Astrocyte of the spinal cord (primary cell): ENCODE results near the gene NBR1.
"Not testable (repeated sequence)": the region's sequence is repeated elsewhere in the genome, so short reads cannot be mapped to it uniquely, and the experiment has no call there.

ENCODE experiments used
- DNase-seq: peaks from one replicate; pipeline ENCODE4 v3.0.0; 2011; ENCODE audit warnings: low read depth, low spot score
- H3K4me3 ChIP-seq: 2 replicates; pipeline ENCODE4 v1.5.1; 2011; ENCODE audit warnings: low read depth, mild to moderate bottlenecking, low read length, moderate library complexity
- in situ Hi-C: cut with HindIII; loops from 2 replicates; pipeline ENCODE4 v1.10.0; 2017; ENCODE audit warnings: low sequenced_read_pairs
- TF ChIP-seq, protein P1 (sequence below): IDR thresholded peaks from 2 replicates; pipeline ENCODE4 v1.5.1; 2012; ENCODE audit warnings: low read depth, mild to moderate bottlenecking, low read length, inconsistent platforms

NBR1 gene

GRCh38 chr17:43143201-43143600 lies 27.8 kb upstream of the NBR1 start:
- TF ChIP-seq, protein P1, sequence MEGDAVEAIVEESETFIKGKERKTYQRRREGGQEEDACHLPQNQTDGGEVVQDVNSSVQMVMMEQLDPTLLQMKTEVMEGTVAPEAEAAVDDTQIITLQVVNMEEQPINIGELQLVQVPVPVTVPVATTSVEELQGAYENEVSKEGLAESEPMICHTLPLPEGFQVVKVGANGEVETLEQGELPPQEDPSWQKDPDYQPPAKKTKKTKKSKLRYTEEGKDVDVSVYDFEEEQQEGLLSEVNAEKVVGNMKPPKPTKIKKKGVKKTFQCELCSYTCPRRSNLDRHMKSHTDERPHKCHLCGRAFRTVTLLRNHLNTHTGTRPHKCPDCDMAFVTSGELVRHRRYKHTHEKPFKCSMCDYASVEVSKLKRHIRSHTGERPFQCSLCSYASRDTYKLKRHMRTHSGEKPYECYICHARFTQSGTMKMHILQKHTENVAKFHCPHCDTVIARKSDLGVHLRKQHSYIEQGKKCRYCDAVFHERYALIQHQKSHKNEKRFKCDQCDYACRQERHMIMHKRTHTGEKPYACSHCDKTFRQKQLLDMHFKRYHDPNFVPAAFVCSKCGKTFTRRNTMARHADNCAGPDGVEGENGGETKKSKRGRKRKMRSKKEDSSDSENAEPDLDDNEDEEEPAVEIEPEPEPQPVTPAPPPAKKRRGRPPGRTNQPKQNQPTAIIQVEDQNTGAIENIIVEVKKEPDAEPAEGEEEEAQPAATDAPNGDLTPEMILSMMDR = no peak
- no peak overlapping the region for H3K4me3 ChIP-seq
- no peak for DNase-seq
- in situ Hi-C loops = no loop called here

- no peak for DNase-seq
- H3K4me3 ChIP-seq = no peak overlapping the region
- in situ Hi-C loops = no loop called here
- TF ChIP-seq, protein P1 = no peak
Observed at GRCh38 chr17:43146649-43147048, 24.4 kb upstream of the NBR1 start.

DNA sequence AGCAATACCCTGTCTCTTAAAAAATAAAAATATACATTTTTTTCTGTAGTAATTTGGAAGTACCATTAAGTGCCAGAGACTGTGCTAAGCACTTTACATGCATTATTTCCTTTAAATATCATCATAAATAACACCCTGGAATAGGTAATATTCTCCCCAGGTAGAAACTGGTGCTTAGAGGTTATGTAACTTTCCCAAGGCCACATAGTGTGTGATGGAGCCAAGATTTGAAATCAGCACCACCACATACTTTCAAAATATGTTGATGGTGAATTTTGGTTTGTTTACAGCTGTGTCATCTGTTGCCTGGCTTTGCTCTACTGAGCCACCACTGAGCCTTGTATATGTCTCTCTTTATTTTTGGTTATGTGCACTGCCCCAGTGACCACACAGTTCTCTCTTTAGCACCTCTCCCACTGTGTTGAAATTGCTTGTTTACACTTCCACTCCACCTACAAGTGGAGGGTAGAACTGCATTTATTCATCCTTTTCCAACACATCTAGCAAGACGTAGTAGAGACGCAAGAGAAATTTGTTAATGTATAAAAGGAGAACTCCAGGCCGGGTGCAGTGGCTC lies 19.0 kb upstream of the NBR1 start:
- in situ Hi-C loops = no loop called here
- TF ChIP-seq, protein P1 = no peak
- DNase-seq = no peak
- H3K4me3 ChIP-seq = no peak overlapping the region

DNA sequence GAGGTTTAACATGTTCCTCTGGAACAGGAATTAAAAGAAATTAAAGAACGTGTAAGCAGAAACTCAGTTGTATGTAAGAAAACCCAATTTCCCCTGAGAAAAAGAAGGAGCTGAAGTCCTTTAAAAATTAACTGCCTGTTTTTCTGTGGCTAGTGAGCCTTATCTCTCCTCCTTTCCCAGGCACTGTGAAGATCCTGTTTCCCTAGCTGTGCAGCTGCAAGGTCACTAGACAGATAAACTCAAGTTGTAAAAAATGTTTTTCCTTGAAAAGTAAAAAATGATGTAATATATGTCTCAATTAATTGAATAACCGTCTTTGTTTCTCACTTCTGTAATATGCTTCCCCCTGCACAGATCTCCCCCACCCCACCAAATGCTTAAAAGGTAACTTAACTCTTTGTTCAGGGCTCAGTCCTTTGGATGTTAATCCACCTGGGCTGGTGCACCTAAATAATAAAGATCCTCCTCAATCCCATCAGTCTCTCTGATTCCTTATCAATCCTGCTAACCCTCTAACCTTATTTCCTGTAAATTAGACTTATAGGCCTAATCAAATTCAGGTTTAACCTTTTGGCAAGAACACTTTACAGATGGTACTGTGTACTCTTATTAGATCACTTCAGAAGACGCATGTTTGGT lies 17.7 kb upstream of the NBR1 start:
- in situ Hi-C loops, H3K4me3 ChIP-seq, DNase-seq: not testable (repeated sequence)

GRCh38 chr17:43155666-43156065 lies 15.3 kb upstream of the NBR1 start:
- no peak overlapping the region for H3K4me3 ChIP-seq
- in situ Hi-C loops = no loop called here
- TF ChIP-seq, protein P1 = no peak
- DNase-seq = no peak

DNA sequence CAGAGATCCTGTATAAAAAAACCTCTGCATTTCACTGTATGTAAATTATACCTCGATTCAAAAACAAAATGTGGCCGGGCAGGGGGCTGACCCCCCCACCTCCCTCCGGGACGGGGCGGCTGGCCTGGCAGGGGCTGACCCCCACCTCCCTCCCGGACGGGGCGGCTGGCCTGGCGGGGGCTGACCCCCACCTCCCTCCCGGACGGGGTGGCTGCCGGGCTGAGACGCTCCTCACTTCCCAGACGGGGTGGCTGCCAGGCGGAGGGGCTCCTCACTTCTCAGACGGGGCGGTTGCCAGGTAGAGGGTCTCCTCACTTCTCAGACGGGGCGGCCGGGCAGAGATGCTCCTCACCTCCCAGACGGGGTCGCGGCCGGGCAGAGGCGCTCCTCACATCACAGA lies 11.8 kb upstream of the NBR1 start:
- DNase-seq, H3K4me3 ChIP-seq, in situ Hi-C loops: not testable (repeated sequence)

DNA sequence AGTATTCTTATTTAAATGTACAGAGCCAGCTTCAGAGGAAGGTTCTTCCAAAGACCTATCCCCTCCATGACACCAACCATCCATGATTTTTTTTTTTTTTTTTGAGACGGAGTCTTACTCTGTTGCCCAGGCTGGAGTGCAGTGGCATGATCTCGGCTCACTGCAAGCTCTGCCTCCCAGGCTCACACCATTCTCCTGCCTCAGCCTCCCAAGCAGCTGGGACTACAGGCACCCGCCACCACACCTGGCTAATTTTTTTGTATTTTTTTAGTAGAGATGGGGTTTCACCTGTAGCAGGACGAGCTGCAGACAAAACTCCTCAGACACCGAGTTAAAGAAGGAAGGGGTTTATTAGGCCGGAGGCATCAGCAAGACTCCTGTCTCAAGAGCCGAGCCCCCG lies 11.1 kb upstream of the NBR1 start:
- H3K4me3 ChIP-seq, DNase-seq, in situ Hi-C loops: not testable (repeated sequence)

DNA sequence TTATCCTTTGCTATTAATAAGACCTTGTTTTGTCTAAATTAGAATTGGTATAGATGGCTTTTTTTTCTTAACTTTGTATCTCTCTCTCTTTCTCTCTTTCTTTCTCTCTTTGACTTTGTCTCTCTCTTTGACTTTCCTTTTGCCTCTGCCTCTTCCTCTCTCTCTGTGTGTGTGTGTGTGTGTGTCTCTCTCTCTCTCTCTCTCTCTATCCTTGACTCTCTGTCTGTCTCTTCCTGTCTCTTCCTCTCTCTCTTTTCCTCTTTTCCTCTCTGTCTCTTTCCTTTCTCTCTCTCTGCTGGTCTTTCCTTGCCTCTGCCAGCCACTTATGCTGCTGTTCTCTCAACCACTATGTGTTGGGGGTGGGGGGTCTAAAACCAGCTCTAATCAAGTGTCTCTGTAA lies 5.0 kb upstream of the NBR1 start:
- in situ Hi-C loops, DNase-seq, H3K4me3 ChIP-seq: not testable (repeated sequence)
